Left forelimb (tissue), 1 donor: ENCODE data around the gene CKAP4.

Source experiments
- DNase-seq: peaks from one replicate; pipeline ENCODE4 v3.0.0-alpha.2; 2018; ENCODE audit warnings: low spot score

Gene CKAP4

GRCh38 chr12:106195621-106196027 is 52.2 kb downstream of the CKAP4 start:
- DNase-seq = no peak

- no peak for DNase-seq
Observed at GRCh38 chr12:106194351-106194750, 53.5 kb downstream of the CKAP4 start.

GRCh38 chr12:106193394-106194215 is 54.2 kb downstream of the CKAP4 start:
- DNase-seq = no peak

- no peak for DNase-seq
Observed at GRCh38 chr12:106192659-106193393, 55.0 kb downstream of the CKAP4 start.

- DNase-seq = no peak
Observed at GRCh38 chr12:106190581-106190980, 57.2 kb downstream of the CKAP4 start.

GRCh38 chr12:106189341-106189740 is 58.5 kb downstream of the CKAP4 start:
- DNase-seq = no peak

- no peak for DNase-seq
Observed at GRCh38 chr12:106188256-106188655, 59.6 kb downstream of the CKAP4 start.
